IMR-90 (cell line): ENCODE measurements around the gene MAML1. TPM values are rescaled to one million over a fixed set of nuclear protein-coding genes. Genes with fewer than 3 reads are reported as not detected.

Experiments
- ATAC-seq: fragments of 200-7000 bp; cut with Tn5 transposase; 2 replicates; pipeline ENCODE4 v1.9.1; 2020; ENCODE audit warnings: low read depth, mild to moderate bottlenecking, moderate library complexity
- BruUV-seq: library from RNA; stranded (reverse); fragments of 400-500 nt; replicated peaks from 2 replicates; lab custom pipeline; 2021; lab: Mats Ljungman, UMichigan
- CTCF ChIA-PET: fragments of 300-600 bp; formaldehyde crosslinking; extraction: SDS; loops from one replicate; lab custom pipeline; 2021; ENCODE audit warnings: antibody characterized with exemption; lab: Yijun Ruan, JAX
- POLR2A ChIA-PET: fragments of 300-600 bp; sonication (Branson Sonifier 250); formaldehyde crosslinking; loops from one replicate; lab custom pipeline; 2022; ENCODE audit warnings: antibody characterized with exemption; ENCODE audit not compliant: unreplicated experiment; lab: Charles Lee
- DNase-seq: peaks from one replicate; pipeline ENCODE4 v3.0.0; 2013
- H2AFZ ChIP-seq: replicated peaks from 2 replicates; pipeline ENCODE3; 2013; ENCODE audit warnings: low read length, mild to moderate bottlenecking; ENCODE audit not compliant: poor library complexity
- H2AK5ac ChIP-seq: 2 replicates; pipeline ENCODE4 v1.6.1; 2013; ENCODE audit warnings: low read depth, low read length, inconsistent platforms
- H2AK9ac ChIP-seq: replicated peaks from 2 replicates; pipeline ENCODE3; 2013; ENCODE audit warnings: mild to moderate bottlenecking, low read depth, low read length, moderate library complexity; ENCODE audit not compliant: poor library complexity
- H2BK120ac ChIP-seq: 2 replicates; pipeline ENCODE4 v1.6.1; 2013; ENCODE audit warnings: low read depth, low read length, inconsistent platforms
- H2BK15ac ChIP-seq: 3 replicates; pipeline ENCODE4 v1.6.1; 2013; ENCODE audit warnings: low read depth, low read length, inconsistent platforms
- H2BK20ac ChIP-seq: 2 replicates; pipeline ENCODE4 v1.6.1; 2013; ENCODE audit warnings: low read depth, mild to moderate bottlenecking, inconsistent platforms, low read length, moderate library complexity
- H2BK5ac ChIP-seq: 2 replicates; pipeline ENCODE4 v1.6.1; 2013; ENCODE audit warnings: mild to moderate bottlenecking, low read depth, low read length, inconsistent platforms; ENCODE audit not compliant: poor library complexity, severe bottlenecking
- H3K14ac ChIP-seq: replicated peaks from 2 replicates; pipeline ENCODE4 v1.6.1; 2013; ENCODE audit warnings: low read depth, low read length, inconsistent platforms
- H3K18ac ChIP-seq: 2 replicates; pipeline ENCODE4 v1.6.1; 2013; ENCODE audit warnings: low read depth, low read length, control low read depth
- H3K23ac ChIP-seq: 2 replicates; pipeline ENCODE4 v1.6.1; 2013; ENCODE audit warnings: low read depth, low read length, inconsistent platforms
- H3K27ac ChIP-seq: 2 replicates; pipeline ENCODE4 v1.5.1; 2013; ENCODE audit warnings: mild to moderate bottlenecking, control low read depth, low read length; ENCODE audit not compliant: insufficient read depth
- H3K27me3 ChIP-seq: 2 replicates; pipeline ENCODE4 v1.6.1; 2013; ENCODE audit warnings: low read length; ENCODE audit not compliant: control insufficient read depth, insufficient read depth
- H3K36me3 ChIP-seq: 2 replicates; pipeline ENCODE4 v1.6.1; 2013; ENCODE audit warnings: low read length, mixed read lengths; ENCODE audit not compliant: control insufficient read depth, insufficient read depth
- H3K4ac ChIP-seq: 2 replicates; pipeline ENCODE4 v1.6.1; 2013; ENCODE audit warnings: low read depth, low read length, inconsistent platforms
- H3K4me1 ChIP-seq: 2 replicates; pipeline ENCODE4 v1.6.1; 2013; ENCODE audit warnings: low read length, mixed read lengths; ENCODE audit not compliant: control insufficient read depth, insufficient read depth
- H3K4me2 ChIP-seq: 2 replicates; pipeline ENCODE4 v1.6.1; 2013; ENCODE audit warnings: low read depth, mild to moderate bottlenecking, control low read depth, low read length, moderate library complexity
- H3K4me3 ChIP-seq: 2 replicates; pipeline ENCODE4 v1.5.1; 2013; ENCODE audit warnings: low read depth, mild to moderate bottlenecking, control low read depth, low read length, moderate library complexity; ENCODE audit not compliant: insufficient read depth
- H3K56ac ChIP-seq: 2 replicates; pipeline ENCODE4 v1.6.1; 2013; ENCODE audit warnings: low read length, inconsistent platforms; ENCODE audit not compliant: insufficient read depth; ENCODE audit errors: extremely low read depth
- H3K79me1 ChIP-seq, 2 experiments: 2 replicates each; pipeline ENCODE4 v1.6.1; 2013; ENCODE audit warnings: low read length in 2 of 2, inconsistent platforms in 1 of 2, low read depth in 1 of 2
- H3K9ac ChIP-seq: 2 replicates; pipeline ENCODE4 v1.6.1; 2013; ENCODE audit warnings: low read depth, low read length, control low read depth
- H3K9me1 ChIP-seq: 2 replicates; pipeline ENCODE4 v1.6.1; 2013; ENCODE audit warnings: low read length, inconsistent platforms; ENCODE audit not compliant: insufficient read depth
- H3K9me3 ChIP-seq: 2 replicates; pipeline ENCODE4 v1.6.1; 2013; ENCODE audit warnings: low read length; ENCODE audit not compliant: control insufficient read depth, insufficient read depth
- H4K20me1 ChIP-seq: 2 replicates; pipeline ENCODE4 v1.6.1; 2013; ENCODE audit warnings: low read length, inconsistent platforms; ENCODE audit not compliant: insufficient read depth
- H4K5ac ChIP-seq: 2 replicates; pipeline ENCODE4 v1.6.1; 2013; ENCODE audit warnings: mild to moderate bottlenecking, low read depth, low read length, control low read depth
- H4K8ac ChIP-seq, 2 experiments: 2 replicates each; pipeline ENCODE4 v1.6.1; 2013; ENCODE audit warnings: low read depth in 2 of 2, low read length in 2 of 2, control low read depth in 1 of 2, inconsistent platforms in 1 of 2
- H4K91ac ChIP-seq: 2 replicates; pipeline ENCODE4 v1.6.1; 2013; ENCODE audit warnings: low read depth, low read length, inconsistent platforms; ENCODE audit not compliant: insufficient read depth
- BHLHE40 ChIP-seq: fragments of 150-350 bp; IDR thresholded peaks from 2 replicates; pipeline ENCODE4 v1.6.1; 2016; ENCODE audit warnings: mild to moderate bottlenecking, low read depth, low read length
- CEBPB ChIP-seq: IDR thresholded peaks from 2 replicates; pipeline ENCODE4 v1.6.1; 2012; ENCODE audit warnings: low read depth, low read length, improper control_type of control experiment
- CHD1 ChIP-seq: IDR thresholded peaks from 2 replicates; pipeline ENCODE4 v1.6.1; 2012; ENCODE audit warnings: low read depth, low read length, improper control_type of control experiment
- MAFK ChIP-seq: IDR thresholded peaks from 2 replicates; pipeline ENCODE4 v1.6.1; 2012; ENCODE audit warnings: low read depth, low read length, improper control_type of control experiment
- MAZ ChIP-seq: IDR thresholded peaks from 2 replicates; pipeline ENCODE4 v1.6.1; 2012; ENCODE audit warnings: low read depth, mild to moderate bottlenecking, low read length, improper control_type of control experiment, moderate library complexity, borderline replicate concordance
- NFE2L2 ChIP-seq: fragments of 150-350 bp; IDR thresholded peaks from 2 replicates; pipeline ENCODE4 v1.6.1; 2016; ENCODE audit warnings: low read depth, mild to moderate bottlenecking, low read length
- POLR2A ChIP-seq: IDR thresholded peaks from 2 replicates; pipeline ENCODE4 v1.6.1; 2012; ENCODE audit warnings: mild to moderate bottlenecking, low read depth, low read length
- RAD21 ChIP-seq: IDR thresholded peaks from 2 replicates; pipeline ENCODE4 v1.6.1; 2012; ENCODE audit warnings: low read length, improper control_type of control experiment
- RCOR1 ChIP-seq: IDR thresholded peaks from 2 replicates; pipeline ENCODE4 v1.6.1; 2012; ENCODE audit warnings: mild to moderate bottlenecking, low read length, improper control_type of control experiment; ENCODE audit not compliant: insufficient replicate concordance
- RFX5 ChIP-seq: IDR thresholded peaks from 2 replicates; pipeline ENCODE4 v1.8.0; 2012; ENCODE audit warnings: low read depth, mild to moderate bottlenecking, low read length, moderate library complexity
- SMC3 ChIP-seq: fragments of 150-350 bp; IDR thresholded peaks from 2 replicates; pipeline ENCODE4 v1.6.1; 2016; ENCODE audit warnings: low read depth, mild to moderate bottlenecking, antibody characterized with exemption, low read length, moderate library complexity
- WGBS, 2 experiments: methylation state at CpG; one replicate each; pipeline versions ENCODE4 v1.1.5 to v1.1.7; 2013; ENCODE audit warnings: missing lambda C conversion rate in 2 of 2; ENCODE audit not compliant: insufficient read length in 1 of 2; ENCODE audit errors: extremely low coverage in 2 of 2; 5-methylcytosine and 5-hydroxymethylcytosine counted together
- dilution Hi-C: fragments of 300-500 bp; cut with HindIII; formaldehyde crosslinking; loops from one replicate; pipeline ENCODE4 v1.14.3; 2018; ENCODE audit warnings: low sequenced_read_pairs; ENCODE audit not compliant: unreplicated experiment
- in situ Hi-C: fragments of 300-500 bp; cut with MboI; formaldehyde crosslinking; loops from 3 replicates; pipeline ENCODE4 v1.14.3; 2019; ENCODE audit warnings: low sequenced_read_pairs, inconsistent platforms, mixed read lengths
- intact Hi-C: fragments of 100-400 bp; cut with micrococcal nuclease; formaldehyde crosslinking; loops from 2 replicates; pipeline ENCODE4 v1.10.0; 2022
- polyA plus RNA-seq, 3 experiments: library from polyadenylated mRNA; depleted of rRNA; stranded (reverse); fragments of >200 nt; gene quantifications; 2 replicates each; pipeline ENCODE4 v1.2.3, GENCODE V29; 2012; ENCODE audit warnings: low replicate concordance in 1 of 3
- total RNA-seq: library from RNA; depleted of rRNA; stranded (reverse); fragments of >200 nt; gene quantifications from 2 replicates; pipeline ENCODE4 v1.2.3, GENCODE V29; 2012
- TF ChIP-seq, protein P1 (sequence below): fragments of 150-350 bp; IDR thresholded peaks from 2 replicates; pipeline ENCODE4 v1.6.1; 2016; ENCODE audit warnings: low read depth, mild to moderate bottlenecking, low read length, moderate library complexity, borderline replicate concordance
- TF ChIP-seq, protein P2 (sequence below): fragments of 150-350 bp; IDR thresholded peaks from 2 replicates; pipeline ENCODE4 v1.6.1; 2017; ENCODE audit warnings: mild to moderate bottlenecking, antibody characterized with exemption, low read length, low read depth
- TF ChIP-seq, protein P3 (sequence below): conservative IDR thresholded peaks from 2 replicates; pipeline ENCODE4 v1.5.1; 2012; ENCODE audit warnings: mild to moderate bottlenecking, low read depth, low read length, improper control_type of control experiment

Gene MAML1
- total and polyA plus RNA-seq, 2 of the 4 experiments (the other 2 are of a cell fraction): 4.7 to 10.2 TPM

DNA sequence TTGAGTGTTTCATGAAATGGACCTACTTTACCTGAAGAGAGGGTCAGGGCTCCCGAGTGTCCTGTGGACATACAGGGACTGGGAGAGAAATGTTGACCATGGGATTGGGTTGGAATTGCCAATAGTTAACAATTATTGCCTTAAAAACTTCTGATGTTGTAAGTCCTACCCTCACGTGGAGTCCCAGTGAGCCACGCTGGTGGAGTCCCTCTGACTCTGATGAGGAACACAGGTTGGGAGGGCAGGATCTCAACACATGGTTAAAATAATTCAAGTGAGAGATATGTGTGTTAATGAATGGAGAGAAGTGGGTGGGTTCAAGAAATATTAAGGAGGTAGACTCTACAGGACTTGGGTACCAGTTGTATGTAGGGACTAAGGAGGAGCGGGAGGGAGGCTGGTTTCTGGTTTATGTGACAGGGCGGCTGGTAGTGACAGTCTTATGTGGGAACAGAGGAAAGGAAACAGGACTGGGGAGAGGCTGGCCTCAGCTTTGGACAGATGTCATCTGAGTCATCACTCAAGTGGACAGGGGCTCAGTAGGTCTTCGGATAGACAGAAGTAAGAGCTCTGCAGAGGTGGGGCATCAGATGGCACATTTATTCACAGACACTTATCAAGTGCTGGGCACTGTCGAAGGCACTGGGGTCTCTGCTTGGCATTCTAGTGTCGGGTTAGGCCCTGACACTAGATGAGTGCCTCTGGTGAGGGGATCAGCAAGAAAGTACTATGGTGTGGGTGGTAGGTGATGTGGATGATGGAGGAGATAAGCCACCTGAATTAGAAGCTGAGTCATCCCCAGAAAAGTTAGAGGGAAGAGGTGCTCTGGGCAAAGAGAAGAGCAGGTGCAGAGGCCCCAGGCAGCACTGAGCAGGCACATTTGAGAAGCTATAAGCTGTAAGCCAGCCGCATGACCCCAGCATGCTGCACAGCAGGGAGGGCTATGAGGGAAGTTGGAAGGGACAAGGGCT, 27.2 kb downstream of the MAML1 start:
- H2AK5ac ChIP-seq: no peak overlapping the region
- dilution Hi-C loops: no loop called here
- BruUV-seq: no TSS peak
- H4K20me1 ChIP-seq: peaks cover 75% of the 10 kb centered on the region
- H3K23ac ChIP-seq: 0 out of 2 replicates have a peak overlapping the region, but pooled peaks have one; percentile 18
- no peak overlapping the region for H3K4me3 ChIP-seq
- in situ Hi-C loops: no loop called here
- no peak overlapping the region for H3K27ac ChIP-seq
- H3K79me1 ChIP-seq: peaks cover 28 to 72% of the 10 kb centered on the region in 2 experiments; a peak in 3 of 4 replicates
- H4K5ac ChIP-seq: no peak overlapping the region
- H3K4ac ChIP-seq: no peak overlapping the region
- no peak overlapping the region for H2BK15ac ChIP-seq
- H4K91ac ChIP-seq: no peak overlapping the region
- H3K18ac ChIP-seq: no peak overlapping the region
- DNase-seq (no peak), ATAC-seq (no peak)
- H3K56ac ChIP-seq: no peak overlapping the region
- ChIA-PET POLR2A (no interaction called here), CTCF (interaction anchor here (0.5 kb wide), 1 partner anchor 133 kb away, joined by 4 read pairs; no protein-coding TSS in a partner anchor)
- no peak overlapping the region for H2AFZ ChIP-seq
- H3K4me1 ChIP-seq: peaks cover 24% of the 10 kb centered on the region
- H3K4me2 ChIP-seq: no peak overlapping the region
- no peak overlapping the region; the same call in 1 of the 2 replicates for H3K14ac ChIP-seq
- H3K36me3 ChIP-seq: 0 out of 2 replicates have a peak, but pooled peaks cover 1% of the 10 kb centered on the region
- WGBS, 2 experiments: 96% methylated on average over 5 of the region's 9 CpGs; no CpG with 5 or more reads in 1 of the 2 experiments
- no peak overlapping the region for H3K9ac ChIP-seq
- no peak overlapping the region for H2AK9ac ChIP-seq
- H3K9me3 ChIP-seq: no peaks in the 10 kb centered on the region
- no peak overlapping the region for H2BK5ac ChIP-seq
- H3K9me1 ChIP-seq: peaks cover 32% of the 10 kb centered on the region
- no peak overlapping the region for H2BK120ac ChIP-seq
- intact Hi-C loops: no loop called here
- H4K8ac ChIP-seq: no peak overlapping the region
- no peaks in the 10 kb centered on the region for H3K27me3 ChIP-seq
- H2BK20ac ChIP-seq: no peak overlapping the region
- no peak for TF ChIP-seq NFE2L2
- TF ChIP-seq RAD21: no peak
- TF ChIP-seq, protein P1, sequence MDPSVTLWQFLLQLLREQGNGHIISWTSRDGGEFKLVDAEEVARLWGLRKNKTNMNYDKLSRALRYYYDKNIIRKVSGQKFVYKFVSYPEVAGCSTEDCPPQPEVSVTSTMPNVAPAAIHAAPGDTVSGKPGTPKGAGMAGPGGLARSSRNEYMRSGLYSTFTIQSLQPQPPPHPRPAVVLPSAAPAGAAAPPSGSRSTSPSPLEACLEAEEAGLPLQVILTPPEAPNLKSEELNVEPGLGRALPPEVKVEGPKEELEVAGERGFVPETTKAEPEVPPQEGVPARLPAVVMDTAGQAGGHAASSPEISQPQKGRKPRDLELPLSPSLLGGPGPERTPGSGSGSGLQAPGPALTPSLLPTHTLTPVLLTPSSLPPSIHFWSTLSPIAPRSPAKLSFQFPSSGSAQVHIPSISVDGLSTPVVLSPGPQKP: no peak
- TF ChIP-seq RFX5: no peak
- TF ChIP-seq POLR2A: no peak
- no peak for TF ChIP-seq CEBPB
- TF ChIP-seq RCOR1: no peak
- TF ChIP-seq MAZ: no peak
- TF ChIP-seq CHD1: no peak
- no peak for TF ChIP-seq BHLHE40
- TF ChIP-seq, protein P2, sequence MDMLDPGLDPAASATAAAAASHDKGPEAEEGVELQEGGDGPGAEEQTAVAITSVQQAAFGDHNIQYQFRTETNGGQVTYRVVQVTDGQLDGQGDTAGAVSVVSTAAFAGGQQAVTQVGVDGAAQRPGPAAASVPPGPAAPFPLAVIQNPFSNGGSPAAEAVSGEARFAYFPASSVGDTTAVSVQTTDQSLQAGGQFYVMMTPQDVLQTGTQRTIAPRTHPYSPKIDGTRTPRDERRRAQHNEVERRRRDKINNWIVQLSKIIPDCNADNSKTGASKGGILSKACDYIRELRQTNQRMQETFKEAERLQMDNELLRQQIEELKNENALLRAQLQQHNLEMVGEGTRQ: no peak
- TF ChIP-seq, protein P3, sequence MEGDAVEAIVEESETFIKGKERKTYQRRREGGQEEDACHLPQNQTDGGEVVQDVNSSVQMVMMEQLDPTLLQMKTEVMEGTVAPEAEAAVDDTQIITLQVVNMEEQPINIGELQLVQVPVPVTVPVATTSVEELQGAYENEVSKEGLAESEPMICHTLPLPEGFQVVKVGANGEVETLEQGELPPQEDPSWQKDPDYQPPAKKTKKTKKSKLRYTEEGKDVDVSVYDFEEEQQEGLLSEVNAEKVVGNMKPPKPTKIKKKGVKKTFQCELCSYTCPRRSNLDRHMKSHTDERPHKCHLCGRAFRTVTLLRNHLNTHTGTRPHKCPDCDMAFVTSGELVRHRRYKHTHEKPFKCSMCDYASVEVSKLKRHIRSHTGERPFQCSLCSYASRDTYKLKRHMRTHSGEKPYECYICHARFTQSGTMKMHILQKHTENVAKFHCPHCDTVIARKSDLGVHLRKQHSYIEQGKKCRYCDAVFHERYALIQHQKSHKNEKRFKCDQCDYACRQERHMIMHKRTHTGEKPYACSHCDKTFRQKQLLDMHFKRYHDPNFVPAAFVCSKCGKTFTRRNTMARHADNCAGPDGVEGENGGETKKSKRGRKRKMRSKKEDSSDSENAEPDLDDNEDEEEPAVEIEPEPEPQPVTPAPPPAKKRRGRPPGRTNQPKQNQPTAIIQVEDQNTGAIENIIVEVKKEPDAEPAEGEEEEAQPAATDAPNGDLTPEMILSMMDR: no peak
- TF ChIP-seq MAFK: no peak
- TF ChIP-seq SMC3: no peak
